HG02885 (cell line): ENCODE data around the gene A2M.
"Not testable (repeated sequence)": the region's sequence is repeated elsewhere in the genome, so short reads cannot be mapped to it uniquely, and the experiment has no call there.

Experiments
- ATAC-seq: cut with Tn5 transposase; IDR thresholded peaks from one replicate; pipeline ENCODE4 v1.9.1; 2021; ENCODE audit warnings: mild to moderate bottlenecking; ENCODE audit not compliant: unreplicated experiment, poor library complexity

Gene A2M

DNA sequence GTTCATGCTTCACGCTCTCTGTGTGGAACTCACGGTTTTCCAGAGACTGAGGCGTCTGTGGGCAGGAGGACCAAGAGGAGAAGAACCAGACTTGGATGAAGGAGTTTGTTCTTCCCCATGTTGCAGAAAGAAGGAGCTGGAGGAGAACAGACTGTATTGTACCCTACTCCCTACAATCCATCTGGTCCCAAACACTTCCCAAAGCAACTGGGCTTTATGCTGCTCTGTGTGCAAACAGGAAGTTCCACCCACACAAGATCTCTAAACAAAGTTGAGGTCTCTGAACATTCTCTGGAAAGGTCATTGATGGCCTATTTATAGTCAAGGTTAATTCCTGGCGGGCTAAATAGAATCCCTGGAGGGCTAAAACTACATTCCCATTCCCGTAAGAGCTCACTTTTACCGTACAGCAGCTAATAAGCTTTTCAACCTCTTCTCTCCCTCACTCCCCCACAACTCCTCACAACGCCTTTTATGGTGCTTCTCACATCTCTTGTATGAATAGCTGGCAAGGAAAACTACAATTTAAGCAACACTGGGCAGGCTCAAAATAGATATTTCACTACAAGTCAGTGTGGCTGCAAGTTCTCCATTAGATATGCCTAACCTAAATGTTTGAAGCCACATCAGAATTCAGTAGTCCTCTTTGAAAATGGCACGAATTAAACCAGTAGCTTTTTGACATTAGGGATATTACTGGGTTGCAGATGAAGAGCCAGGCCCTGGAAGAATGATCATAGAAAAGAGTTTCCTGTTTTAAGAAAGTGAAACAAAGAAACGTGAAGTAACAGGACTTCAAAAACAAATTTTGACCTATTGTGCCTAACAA lies at the start of gene A2M:
A2M (minus strand) TSS at position 189 of the 829 bp plus-strand sequence; CDS start at position 119, 70 bp downstream.
- ATAC-seq, result no peak

DNA sequence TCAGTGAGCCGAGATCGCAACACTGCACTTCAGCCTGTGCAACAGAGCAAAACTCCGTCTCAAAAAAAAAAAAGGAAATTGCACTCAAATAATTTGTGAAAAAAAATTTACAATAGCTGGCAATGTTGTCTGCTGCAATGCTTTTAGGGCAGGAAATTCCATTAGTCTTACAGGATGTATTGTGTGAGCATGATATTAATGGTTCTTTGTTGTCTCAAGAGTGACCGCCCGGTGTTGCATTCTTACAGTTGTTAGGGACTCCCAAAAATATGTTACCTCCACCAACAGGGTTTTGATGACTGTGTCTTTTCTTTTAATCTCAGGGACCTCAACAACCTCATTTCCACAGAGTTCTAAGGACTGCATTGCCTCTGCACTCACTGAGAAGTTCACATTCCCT lies 47.7 kb upstream of the A2M start:
- ATAC-seq, result no peak

DNA sequence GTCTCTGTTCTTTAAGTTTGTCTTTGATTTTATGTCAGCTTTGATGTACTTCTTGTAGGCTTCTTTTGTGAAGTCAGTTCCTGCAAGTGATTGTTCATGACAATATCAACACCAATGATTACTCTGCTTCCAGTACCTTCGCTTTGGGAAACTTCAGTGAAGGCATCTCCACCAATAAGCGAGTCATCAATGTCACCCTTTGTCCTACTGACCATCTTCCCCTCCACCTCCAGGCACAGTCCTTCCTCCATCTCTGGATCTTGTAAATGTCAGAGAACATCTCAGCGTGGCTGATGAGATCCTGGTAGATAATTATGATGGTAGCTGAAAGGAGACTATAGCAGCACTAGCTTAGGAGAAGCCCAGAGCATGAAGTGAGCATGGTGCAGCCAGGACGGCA lies 40.4 kb upstream of the A2M start:
- no peak for ATAC-seq

DNA sequence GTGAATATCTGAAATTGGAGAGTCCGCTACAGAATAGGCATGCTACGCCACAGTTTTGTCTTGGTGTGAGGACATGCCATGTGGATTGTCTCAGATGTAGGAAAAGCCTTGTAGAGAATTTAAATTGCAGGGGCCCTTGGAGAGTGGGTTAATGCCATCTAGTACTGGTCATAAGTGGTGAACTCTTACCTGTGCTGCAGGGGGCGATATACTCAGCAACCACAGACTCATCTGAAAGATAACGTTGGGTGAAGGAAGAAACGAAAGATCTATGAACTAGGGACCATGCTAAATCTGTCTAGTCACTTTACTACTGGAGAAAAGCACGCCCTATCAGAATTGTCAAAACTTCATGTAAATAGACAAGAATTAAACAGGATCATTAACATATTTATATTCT lies 33.7 kb upstream of the A2M start:
- ATAC-seq, result no peak

DNA sequence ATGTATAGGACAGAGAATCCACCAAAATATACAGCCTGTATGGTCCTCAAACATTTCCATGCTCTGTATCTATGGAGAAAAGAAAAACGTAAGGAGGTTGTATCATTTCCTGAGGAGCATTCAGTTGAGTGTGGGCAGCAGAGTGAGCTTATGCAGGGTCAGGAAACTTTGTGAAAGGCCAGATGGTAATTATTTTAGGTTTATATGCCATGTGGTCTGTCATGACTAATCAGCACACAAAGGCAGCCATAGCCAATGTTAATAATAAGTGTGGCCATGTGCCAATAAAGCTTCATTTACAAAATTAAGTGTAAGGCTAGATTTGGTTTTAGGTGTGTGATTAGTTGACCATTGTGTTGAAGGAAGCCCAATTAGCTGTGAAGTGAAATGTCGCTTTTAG lies 33.2 kb upstream of the A2M start:
- no peak for ATAC-seq

DNA sequence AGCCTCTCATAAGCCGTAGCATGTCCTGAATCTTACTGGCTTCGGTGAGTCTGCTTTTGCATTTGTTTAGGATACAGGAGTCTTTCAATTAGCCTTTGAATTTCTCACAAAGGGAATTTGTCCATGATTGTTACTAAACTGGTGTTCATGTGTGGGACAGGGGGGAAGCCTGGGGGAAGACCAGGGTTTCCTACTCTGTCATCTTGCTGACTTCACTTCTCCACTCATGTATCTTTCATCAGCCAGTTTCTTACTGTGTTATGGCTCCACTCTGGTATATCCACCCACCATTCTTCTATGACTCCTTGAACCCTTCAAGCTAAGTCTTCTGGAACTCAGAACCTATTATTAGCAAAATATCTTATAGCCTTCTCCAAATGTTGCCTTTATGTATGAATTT lies 31.7 kb upstream of the A2M start:
- ATAC-seq, result no peak

DNA sequence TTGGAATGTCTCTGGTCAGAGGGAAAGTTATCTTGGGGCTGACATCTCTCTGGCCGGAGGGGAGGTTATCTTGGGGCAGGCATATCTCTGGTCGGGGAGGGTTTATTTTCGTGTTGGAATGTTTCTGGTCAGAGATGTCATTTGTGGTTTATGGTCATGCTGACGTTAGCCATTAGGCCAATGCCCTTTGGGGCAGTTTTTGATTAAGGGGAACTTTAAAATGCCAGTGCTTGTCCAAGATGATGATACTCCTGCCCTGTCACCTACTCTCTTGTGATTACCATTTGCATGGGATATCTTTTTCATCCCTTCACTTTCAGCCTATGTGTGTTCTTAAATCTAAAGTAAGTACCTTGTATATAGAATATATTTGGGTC lies 29.0 kb upstream of the A2M start:
- no peak for ATAC-seq

DNA sequence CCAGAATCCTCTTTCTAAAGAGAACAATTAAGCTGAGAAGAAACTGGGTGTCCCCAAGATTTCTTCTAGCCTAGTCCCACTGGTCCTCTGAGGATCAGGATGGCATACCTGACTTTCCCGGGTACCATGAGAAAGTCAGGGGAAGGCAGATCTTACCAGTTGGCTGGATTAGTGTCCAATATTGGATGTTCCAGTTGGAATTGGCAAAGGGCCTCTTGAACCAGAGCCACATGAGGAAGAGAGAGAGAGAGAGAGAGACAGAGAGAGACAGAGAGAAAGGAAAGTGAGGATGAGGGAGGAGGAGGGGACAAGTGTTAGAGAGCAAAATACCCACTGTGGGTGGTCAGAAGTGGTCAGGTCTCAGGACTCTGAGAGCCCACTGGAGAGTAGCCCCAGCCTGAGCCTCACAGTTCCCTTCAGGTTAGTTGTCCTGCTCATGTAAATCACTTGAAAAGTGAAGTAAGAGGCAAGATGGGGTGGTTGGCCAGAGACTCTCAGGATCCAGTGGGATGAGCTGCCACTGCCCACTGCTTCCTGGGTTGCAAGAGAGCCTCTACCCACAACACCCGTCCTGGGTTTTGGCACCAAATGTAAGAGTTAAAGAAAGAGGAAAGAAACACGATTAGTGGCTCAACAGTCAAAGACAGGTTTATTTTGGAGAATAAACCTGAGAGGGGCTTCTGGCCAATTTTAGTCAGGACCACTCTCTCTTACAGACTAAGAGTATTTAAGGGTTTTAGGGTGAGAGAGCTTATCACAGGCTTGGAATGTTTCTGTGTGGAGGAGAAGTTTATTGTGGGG lies 28.4 kb upstream of the A2M start:
- ATAC-seq, result no peak

DNA sequence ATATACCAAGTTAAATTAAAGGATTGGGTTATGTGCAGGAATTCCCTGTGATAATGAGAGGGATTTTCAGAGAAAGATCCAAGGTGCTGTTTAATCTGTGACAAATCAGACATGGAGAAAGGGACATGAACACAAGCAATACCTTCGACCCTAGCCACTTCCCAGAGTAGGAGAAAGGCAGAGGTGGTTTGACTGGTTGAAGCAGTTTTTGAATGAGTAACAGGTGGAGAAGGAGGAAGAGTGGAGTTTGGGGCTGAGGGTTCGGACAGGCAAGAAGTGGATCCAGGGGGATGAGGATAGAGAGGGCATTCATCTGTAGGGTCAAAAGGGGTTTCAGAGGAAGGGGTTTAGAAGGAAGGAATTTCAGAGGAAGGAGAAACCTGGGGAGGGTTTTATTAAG lies 27.4 kb upstream of the A2M start:
- ATAC-seq, result no peak

DNA sequence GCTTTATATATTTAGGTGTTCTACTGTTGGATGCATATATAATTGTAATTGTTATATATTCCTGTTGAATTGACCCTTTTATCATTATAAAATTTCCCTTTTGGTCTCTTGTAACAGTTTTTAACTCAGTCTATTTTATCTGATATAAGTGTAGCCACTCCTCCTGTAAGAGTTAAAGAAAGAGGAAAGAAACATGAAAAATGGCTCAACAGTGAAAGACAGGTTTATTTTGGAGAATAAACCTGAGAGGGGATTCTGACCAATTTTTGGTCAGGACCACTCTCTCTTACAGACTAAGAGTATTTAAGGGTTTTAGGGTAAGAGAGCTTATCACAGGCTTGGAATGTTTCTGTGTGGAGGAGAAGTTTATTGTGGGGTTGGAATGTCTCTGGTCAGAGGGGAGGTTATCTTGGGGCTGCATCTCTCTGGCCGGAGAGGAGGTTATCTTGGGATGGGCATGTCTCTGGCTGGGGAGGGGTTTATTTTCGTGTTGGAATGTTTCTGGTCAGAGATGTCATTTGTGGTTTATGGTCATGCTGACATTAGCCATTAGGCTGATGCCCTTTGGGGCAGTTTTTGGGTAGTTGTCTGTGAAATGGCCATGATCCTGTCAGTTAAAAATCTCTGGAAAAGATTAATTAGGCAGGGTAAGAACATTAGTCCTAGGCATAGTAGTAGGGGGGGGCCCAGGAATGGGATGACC lies 24.0 kb upstream of the A2M start:
- ATAC-seq, result not testable (repeated sequence)

DNA sequence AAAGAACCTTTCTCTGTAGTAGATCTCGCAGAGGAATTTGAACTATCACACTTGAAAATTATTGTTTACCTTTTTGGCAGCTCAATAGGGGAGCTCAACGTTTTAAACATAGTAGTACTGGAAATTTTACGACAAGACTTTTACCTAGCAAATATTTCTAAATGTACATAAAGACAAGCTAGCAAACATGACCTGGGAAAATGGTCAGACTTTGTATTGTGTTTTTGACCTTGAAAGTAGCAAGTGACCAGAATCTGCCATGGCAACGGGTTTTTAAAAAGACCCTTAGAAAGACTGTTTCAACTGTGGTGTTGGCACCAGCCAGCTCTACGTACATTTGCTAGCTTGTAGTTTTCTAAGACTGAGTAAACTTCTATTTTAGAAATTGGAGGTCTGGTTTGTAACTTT lies 20.2 kb upstream of the A2M start:
- no peak for ATAC-seq

DNA sequence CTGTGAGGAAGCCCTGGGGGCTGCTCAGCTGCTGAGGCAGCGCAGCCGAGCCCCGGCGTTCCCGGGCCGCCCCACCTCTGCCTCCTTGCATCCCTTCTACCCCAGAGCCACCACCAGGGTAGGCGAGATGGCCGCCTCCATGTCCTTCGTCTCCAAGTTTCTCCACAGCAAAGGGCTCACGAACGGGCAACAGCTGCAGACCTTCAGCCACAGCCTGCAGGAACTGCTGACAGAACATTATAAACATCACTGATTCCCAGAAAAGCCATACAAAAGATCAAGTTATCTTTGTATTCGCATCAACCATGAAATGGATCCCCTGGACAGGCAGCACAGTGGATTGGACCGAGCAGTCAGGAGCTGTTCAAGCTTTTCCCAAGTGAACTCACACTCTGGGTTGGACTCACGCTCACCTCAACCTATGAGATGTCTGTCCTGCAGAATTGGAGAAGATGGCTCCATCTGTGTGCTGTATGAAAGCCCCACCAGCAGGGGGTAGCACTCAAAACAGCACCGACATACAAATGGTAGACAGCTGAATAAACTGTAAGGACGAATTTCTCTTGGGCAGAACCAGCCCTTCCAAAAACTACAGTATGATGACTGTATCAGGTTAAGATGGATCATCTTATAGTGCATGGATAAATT lies 19.4 kb upstream of the A2M start:
- ATAC-seq, result no peak

DNA sequence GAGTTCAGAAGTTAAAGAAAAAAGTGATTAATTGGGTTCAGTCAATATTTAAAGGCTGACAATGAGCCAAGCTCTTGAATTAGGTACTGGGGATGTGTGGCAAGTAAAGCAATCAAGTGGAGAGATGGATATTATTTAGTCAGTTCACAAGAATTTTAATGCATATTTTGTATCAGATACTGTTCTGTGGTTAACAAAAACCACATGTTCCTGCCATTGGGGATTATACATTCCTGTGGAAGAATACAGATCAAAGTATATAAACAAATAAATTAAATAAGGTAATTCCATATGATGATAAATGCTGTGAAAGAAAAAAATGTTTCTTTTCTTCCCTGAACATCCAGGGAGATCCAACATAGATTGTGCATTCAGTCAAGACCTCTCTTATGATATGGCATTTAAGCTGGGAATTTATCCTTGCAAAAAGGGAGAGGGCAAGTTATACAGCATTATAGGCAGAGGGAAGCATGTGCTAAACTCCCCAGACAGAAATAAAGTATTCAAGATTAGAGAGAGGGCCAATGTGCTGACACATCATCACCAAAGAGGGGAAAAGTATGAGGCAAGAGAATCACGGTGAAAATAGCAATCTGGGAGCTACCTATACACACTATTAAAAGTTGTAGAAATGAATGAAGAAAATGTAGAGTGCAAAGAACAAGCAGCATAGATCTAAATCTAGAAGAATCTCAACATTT lies 17.6 kb upstream of the A2M start:
- ATAC-seq, result no peak

DNA sequence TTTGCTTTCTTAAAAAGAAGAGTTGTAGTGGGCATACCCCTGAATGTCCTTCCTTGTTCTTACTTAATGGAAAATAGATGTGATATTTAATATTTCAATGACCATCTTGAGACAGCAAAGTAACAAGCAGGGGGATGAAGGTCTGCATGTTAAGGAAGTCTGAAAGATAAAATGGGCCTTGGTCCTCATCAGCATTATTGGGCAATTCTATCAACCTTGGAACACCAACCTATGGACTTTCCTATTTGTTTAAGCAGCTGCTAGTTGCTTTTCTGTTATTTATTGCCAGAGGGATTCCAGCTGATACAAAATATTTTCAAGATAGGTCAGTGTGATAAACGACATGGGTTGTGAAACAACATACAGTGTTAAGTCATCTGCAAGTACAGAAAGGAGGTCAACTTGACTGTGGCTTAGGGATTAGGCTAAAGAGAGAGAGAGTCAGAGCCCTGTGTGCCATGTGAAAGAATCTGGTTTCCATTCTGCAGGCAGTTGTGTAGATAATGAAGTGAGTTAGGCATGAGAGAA lies 16.4 kb upstream of the A2M start:
- no peak for ATAC-seq

DNA sequence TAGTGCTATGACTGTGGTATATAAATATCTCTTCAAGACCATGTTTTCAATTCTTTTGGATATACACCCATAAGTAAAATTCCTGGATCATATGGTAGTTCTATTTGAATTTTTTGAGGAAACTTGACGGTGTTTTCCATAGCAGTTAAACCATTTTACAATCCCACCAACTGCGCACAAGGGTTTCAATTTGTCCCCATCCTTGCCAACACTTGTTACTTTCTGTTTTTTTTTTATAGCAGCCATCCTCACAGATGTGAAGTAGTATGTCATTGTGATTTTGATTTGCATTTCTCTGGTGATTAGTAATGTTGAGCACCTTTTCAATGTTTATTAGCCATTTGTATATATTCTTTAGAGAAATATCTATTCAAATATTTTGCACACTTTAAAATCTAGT lies 14.5 kb upstream of the A2M start:
- no peak for ATAC-seq

DNA sequence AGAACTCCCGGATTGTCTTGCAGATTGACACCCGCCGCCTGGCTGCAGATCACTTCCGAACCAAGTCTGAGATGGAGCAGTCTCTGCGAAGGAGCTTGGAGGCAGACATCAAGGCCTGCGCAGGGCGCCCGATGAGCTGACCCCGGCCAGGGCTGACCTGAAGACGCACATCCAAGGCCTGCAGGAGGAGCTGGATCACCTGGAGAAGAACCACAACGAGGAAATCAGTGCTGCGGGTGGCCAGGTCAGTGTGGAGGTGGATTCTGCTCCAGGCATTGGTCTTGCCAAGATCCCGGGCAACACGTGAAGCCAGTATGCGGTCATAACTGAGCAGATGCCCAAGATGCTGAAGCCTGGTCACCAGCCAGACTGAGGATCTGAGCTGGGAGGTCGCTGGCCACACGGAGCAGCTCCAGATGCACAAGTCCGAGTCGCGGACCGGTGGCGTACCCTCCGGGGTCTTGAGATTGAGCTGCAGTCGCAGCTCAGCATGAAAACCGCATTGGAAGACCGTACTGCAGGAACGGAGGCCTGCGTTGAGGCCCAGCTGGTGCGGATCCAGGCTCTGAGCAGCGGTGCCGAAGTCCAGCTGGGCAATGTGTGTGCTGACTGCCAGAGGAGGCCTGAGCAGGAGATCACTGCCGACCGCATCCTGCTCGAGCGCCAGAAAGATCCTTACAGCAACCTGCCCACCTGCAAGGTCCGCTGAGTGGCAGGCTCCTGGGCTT lies 12.4 kb upstream of the A2M start:
- ATAC-seq, result no peak

DNA sequence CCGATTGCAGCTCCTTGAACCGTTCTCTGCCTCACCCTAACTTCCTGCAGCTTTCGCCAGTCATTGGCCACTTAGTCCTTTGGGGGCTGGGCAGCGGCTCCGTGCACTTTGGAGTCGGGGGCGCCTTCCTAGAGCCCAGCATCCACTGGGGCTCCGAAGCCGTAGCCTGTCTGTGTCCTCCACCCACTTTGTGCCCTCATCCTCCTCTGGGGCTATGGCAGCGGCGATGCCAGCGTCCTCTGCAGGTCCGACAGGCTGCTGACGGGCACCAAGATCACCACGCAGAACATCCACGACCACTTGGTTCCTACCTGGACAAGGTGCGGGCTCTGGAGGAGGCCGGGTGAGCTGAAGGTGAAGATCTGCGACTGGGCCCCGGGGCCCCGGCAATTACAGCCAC lies 11.8 kb upstream of the A2M start:
- no peak for ATAC-seq

DNA sequence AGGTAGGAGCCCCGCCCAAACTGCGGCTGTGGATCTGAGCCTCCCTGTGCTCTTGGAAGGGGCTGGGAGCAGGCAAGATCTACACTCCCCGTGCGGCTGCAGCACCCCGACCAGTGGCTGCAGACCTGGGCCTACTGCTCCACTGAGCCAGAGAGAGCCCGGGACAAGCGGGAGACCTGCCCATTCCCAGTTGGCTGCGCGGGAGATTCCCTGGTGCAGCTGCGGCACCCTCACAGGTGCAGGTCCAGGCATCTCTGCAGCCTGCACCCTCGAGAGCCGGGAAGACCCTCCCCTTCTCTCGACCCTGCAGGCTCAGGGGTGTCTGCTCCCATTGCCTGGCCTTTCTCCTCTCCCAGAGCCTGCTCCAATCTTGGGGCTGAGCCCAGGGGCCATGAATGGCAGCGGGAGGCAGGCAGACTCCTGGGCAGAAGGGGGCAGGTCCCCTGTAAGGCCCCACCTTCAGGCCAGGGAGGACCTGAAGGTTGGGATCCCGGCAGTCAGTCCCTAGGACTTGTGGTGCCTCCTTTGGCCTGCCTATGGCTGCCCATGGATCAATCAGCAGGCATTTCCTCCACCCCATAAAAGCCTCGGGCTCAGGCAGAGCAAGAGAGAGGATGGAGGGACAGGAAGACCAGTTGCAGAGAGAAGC lies 8.8 kb upstream of the A2M start:
- ATAC-seq, result no peak
